Tibial nerve (tissue), 4 donors: ENCODE measurements around the gene ACTR1A.

Experiments used
- EP300 ChIP-seq, 2 donors: sonication (generic); formaldehyde crosslinking; IDR thresholded peaks; one replicate each; pipeline ENCODE4 v1.6.1; 2017; ENCODE audit warnings: antibody characterized with exemption in 2 of 2, mild to moderate bottlenecking in 1 of 2
- POLR2A ChIP-seq, 2 donors: fragments of 450-650 bp; IDR thresholded peaks; one replicate each; pipeline ENCODE4 v1.6.1; 2017; ENCODE audit warnings: antibody characterized with exemption in 2 of 2, mild to moderate bottlenecking in 2 of 2, moderate library complexity in 2 of 2
- TF ChIP-seq, protein P1 (sequence below), 5 experiments: fragments of 200-600 bp in 3 of 5; fragments of 450-650 bp in 2 of 5; sonication (generic) in 3 of 5; IDR thresholded peaks; one replicate each; pipeline ENCODE4 v1.5.1; 2016 to 2019; ENCODE audit warnings: antibody characterized with exemption in 5 of 5, mild to moderate bottlenecking in 3 of 5, moderate library complexity in 2 of 5

DNA sequence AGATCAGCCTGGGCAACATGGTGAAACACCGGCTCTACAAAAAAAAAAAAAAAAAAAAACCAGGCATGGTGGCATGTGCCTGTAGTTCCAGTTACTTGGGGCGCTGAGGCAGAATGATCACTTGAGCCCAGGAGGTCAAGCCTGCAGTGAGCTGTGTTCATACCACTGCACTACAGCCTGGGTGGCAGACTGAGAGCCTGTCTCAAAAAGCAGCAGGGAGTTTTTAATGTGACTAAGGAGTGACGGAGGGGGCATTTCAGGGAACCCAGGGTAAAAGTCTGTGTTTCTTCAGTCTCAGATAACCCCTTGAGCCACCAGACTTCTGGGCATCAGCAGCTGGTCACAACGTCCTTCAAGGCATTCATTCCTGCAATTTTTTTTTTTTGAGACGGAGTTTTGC, 49.0 kb downstream of the ACTR1A start:
- no peak for TF ChIP-seq EP300 (IDR thresholded peaks at IDR 0.05)
- TF ChIP-seq, protein P1, sequence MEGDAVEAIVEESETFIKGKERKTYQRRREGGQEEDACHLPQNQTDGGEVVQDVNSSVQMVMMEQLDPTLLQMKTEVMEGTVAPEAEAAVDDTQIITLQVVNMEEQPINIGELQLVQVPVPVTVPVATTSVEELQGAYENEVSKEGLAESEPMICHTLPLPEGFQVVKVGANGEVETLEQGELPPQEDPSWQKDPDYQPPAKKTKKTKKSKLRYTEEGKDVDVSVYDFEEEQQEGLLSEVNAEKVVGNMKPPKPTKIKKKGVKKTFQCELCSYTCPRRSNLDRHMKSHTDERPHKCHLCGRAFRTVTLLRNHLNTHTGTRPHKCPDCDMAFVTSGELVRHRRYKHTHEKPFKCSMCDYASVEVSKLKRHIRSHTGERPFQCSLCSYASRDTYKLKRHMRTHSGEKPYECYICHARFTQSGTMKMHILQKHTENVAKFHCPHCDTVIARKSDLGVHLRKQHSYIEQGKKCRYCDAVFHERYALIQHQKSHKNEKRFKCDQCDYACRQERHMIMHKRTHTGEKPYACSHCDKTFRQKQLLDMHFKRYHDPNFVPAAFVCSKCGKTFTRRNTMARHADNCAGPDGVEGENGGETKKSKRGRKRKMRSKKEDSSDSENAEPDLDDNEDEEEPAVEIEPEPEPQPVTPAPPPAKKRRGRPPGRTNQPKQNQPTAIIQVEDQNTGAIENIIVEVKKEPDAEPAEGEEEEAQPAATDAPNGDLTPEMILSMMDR (IDR thresholded peaks at IDR 0.05), result no peak
- no peak for TF ChIP-seq POLR2A (IDR thresholded peaks at IDR 0.05)
